ENCODE measurements around the gene PHTF2.

Gene PHTF2

DNA sequence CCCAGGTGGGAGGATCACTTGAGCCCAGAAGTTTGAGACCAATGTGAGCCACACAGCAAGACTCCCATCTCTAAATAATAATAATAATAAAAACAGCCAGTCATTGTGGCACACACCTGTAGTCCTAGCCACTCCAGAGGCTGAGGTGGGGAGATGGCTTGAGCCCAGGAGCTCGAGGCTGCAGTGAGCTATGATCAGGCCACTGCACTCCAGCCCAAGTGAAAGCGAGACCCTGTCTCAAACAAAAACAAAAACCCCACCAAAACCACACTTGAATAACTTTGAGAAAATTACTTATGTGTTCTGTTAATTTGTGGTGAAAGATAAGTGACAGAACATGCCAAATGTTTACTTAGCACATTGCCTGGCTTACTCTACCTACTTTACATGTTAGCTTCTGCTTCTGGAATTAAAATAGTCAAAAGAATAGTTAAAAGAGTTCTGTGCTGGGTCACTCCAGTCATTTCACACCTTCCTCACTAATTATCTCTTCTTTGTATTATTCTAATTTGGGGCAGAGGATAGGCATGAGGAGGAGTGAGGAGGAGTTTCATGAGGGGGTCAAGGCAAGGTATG, 10.2 kb upstream of the PHTF2 start:
- ChIA-PET CTCF (no interaction called here), POLR2A (no interaction called here)
- H3K27ac ChIP-seq (ENCODE audit: extremely low read depth, low read depth, low read length) = no peak overlapping the region
- peaks cover 2 to 3% of the 10 kb centered on the region in 2 experiments; a peak in 2 of 3 replicates for H3K36me3 ChIP-seq (ENCODE audit: control insufficient read depth in 2 of 2, insufficient read depth in 1 of 2, low read length in 2 of 2)
- TF ChIP-seq ZNF133 (tag by site-specific recombination; IDR thresholded peaks at IDR 0.05) (no peak), OVOL3 (tag by site-specific recombination; IDR thresholded peaks at IDR 0.05) (no peak)
- TF ChIP-seq, protein P1, sequence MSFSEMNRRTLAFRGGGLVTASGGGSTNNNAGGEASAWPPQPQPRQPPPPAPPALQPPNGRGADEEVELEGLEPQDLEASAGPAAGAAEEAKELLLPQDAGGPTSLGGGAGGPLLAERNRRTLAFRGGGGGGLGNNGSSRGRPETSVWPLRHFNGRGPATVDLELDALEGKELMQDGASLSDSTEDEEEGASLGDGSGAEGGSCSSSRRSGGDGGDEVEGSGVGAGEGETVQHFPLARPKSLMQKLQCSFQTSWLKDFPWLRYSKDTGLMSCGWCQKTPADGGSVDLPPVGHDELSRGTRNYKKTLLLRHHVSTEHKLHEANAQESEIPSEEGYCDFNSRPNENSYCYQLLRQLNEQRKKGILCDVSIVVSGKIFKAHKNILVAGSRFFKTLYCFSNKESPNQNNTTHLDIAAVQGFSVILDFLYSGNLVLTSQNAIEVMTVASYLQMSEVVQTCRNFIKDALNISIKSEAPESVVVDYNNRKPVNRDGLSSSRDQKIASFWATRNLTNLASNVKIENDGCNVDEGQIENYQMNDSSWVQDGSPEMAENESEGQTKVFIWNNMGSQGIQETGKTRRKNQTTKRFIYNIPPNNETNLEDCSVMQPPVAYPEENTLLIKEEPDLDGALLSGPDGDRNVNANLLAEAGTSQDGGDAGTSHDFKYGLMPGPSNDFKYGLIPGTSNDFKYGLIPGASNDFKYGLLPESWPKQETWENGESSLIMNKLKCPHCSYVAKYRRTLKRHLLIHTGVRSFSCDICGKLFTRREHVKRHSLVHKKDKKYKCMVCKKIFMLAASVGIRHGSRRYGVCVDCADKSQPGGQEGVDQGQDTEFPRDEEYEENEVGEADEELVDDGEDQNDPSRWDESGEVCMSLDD (tag by site-specific recombination; IDR thresholded peaks at IDR 0.05) = no peak
- TF ChIP-seq, protein P2, sequence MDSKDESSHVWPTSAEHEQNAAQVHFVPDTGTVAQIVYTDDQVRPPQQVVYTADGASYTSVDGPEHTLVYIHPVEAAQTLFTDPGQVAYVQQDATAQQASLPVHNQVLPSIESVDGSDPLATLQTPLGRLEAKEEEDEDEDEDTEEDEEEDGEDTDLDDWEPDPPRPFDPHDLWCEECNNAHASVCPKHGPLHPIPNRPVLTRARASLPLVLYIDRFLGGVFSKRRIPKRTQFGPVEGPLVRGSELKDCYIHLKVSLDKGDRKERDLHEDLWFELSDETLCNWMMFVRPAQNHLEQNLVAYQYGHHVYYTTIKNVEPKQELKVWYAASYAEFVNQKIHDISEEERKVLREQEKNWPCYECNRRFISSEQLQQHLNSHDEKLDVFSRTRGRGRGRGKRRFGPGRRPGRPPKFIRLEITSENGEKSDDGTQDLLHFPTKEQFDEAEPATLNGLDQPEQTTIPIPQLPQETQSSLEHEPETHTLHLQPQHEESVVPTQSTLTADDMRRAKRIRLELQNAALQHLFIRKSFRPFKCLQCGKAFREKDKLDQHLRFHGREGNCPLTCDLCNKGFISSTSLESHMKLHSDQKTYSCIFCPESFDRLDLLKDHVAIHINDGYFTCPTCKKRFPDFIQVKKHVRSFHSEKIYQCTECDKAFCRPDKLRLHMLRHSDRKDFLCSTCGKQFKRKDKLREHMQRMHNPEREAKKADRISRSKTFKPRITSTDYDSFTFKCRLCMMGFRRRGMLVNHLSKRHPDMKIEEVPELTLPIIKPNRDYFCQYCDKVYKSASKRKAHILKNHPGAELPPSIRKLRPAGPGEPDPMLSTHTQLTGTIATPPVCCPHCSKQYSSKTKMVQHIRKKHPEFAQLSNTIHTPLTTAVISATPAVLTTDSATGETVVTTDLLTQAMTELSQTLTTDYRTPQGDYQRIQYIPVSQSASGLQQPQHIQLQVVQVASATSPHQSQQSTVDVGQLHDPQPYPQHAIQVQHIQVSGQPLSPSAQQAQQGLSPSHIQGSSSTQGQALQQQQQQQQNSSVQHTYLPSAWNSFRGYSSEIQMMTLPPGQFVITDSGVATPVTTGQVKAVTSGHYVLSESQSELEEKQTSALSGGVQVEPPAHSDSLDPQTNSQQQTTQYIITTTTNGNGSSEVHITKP (tag by site-specific recombination; IDR thresholded peaks at IDR 0.05) = no peak
- no peaks in the 10 kb centered on the region for H3K9me3 ChIP-seq (ENCODE audit: control insufficient read depth, insufficient read depth, low read depth, low read length)
- peaks cover 12% of the 10 kb centered on the region for H3K4me1 ChIP-seq (ENCODE audit: control insufficient read depth, insufficient read depth, low read length)
- H3K4me3 ChIP-seq (ENCODE audit: low read depth, low read length) = no peak overlapping the region

DNA sequence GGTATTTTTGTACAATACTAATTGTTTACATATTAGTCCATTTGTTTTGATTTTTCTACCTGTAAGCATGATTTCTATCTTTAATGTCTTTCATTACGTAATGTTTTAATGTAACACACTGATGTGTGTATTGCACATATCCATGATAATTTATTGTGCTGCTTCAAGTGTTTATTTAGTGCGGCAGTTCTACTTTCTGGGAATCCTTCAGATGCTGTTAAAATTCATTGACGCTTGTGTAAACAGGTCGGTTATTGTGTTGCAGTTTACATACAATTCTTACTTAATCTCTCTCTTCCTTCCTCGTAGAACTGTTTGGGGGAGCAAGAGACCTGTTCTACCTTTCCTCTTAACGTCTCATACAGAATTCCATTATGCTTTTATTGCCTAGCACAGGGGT, 7.2 kb upstream of the PHTF2 start:
- ChIA-PET POLR2A (no interaction called here), CTCF (interaction anchor here (1.4 kb wide), 1 partner anchor 31 kb away, joined by 6 read pairs; no protein-coding TSS in a partner anchor)
- Histone ChIP-seq H3K27ac (ENCODE audit: extremely low read depth, low read depth, low read length) (0 out of 2 replicates have a peak overlapping the region, but pooled peaks have one; percentile 21), H3K4me3 (ENCODE audit: low read depth, low read length) (no peak overlapping the region), H3K4me1 (ENCODE audit: control insufficient read depth, insufficient read depth, low read length) (peaks cover 12% of the 10 kb centered on the region), H3K36me3 (ENCODE audit: control insufficient read depth in 2 of 2, insufficient read depth in 1 of 2, low read length in 2 of 2) (peaks cover 4% of the 10 kb centered on the region in 2 experiments; a peak in 2 of 3 replicates), H3K9me3 (ENCODE audit: control insufficient read depth, insufficient read depth, low read depth, low read length) (no peaks in the 10 kb centered on the region)
- TF ChIP-seq ZNF404 (tag by site-specific recombination; IDR thresholded peaks at IDR 0.05) (no peak), ZNF664 (tag by site-specific recombination; IDR thresholded peaks at IDR 0.05) (no peak), ZNF311 (tag by site-specific recombination; IDR thresholded peaks at IDR 0.05; ENCODE audit: borderline replicate concordance) (no peak), SP7 (tag by site-specific recombination; IDR thresholded peaks at IDR 0.05) (peak; percentile 35; the same call in 1 of the 2 replicates), ZBTB17 (tag by site-specific recombination; IDR thresholded peaks at IDR 0.05) (peak; percentile 65; the same call in 1 of the 2 replicates), ZNF24 (tag by site-specific recombination; IDR thresholded peaks at IDR 0.05) (peak; percentile 79; the same call in 1 of the 2 replicates), ZBTB21 (tag by site-specific recombination; IDR thresholded peaks at IDR 0.05) (no peak)
- TF ChIP-seq, protein P3, sequence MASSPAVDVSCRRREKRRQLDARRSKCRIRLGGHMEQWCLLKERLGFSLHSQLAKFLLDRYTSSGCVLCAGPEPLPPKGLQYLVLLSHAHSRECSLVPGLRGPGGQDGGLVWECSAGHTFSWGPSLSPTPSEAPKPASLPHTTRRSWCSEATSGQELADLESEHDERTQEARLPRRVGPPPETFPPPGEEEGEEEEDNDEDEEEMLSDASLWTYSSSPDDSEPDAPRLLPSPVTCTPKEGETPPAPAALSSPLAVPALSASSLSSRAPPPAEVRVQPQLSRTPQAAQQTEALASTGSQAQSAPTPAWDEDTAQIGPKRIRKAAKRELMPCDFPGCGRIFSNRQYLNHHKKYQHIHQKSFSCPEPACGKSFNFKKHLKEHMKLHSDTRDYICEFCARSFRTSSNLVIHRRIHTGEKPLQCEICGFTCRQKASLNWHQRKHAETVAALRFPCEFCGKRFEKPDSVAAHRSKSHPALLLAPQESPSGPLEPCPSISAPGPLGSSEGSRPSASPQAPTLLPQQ (tag by site-specific recombination; IDR thresholded peaks at IDR 0.05) = 0 out of 2 replicates have a peak, but pooled peaks have one; percentile 40
- TF ChIP-seq, protein P4, sequence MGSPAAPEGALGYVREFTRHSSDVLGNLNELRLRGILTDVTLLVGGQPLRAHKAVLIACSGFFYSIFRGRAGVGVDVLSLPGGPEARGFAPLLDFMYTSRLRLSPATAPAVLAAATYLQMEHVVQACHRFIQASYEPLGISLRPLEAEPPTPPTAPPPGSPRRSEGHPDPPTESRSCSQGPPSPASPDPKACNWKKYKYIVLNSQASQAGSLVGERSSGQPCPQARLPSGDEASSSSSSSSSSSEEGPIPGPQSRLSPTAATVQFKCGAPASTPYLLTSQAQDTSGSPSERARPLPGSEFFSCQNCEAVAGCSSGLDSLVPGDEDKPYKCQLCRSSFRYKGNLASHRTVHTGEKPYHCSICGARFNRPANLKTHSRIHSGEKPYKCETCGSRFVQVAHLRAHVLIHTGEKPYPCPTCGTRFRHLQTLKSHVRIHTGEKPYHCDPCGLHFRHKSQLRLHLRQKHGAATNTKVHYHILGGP (tag by site-specific recombination; IDR thresholded peaks at IDR 0.05) = peak; percentile 99
- TF ChIP-seq, protein P5, sequence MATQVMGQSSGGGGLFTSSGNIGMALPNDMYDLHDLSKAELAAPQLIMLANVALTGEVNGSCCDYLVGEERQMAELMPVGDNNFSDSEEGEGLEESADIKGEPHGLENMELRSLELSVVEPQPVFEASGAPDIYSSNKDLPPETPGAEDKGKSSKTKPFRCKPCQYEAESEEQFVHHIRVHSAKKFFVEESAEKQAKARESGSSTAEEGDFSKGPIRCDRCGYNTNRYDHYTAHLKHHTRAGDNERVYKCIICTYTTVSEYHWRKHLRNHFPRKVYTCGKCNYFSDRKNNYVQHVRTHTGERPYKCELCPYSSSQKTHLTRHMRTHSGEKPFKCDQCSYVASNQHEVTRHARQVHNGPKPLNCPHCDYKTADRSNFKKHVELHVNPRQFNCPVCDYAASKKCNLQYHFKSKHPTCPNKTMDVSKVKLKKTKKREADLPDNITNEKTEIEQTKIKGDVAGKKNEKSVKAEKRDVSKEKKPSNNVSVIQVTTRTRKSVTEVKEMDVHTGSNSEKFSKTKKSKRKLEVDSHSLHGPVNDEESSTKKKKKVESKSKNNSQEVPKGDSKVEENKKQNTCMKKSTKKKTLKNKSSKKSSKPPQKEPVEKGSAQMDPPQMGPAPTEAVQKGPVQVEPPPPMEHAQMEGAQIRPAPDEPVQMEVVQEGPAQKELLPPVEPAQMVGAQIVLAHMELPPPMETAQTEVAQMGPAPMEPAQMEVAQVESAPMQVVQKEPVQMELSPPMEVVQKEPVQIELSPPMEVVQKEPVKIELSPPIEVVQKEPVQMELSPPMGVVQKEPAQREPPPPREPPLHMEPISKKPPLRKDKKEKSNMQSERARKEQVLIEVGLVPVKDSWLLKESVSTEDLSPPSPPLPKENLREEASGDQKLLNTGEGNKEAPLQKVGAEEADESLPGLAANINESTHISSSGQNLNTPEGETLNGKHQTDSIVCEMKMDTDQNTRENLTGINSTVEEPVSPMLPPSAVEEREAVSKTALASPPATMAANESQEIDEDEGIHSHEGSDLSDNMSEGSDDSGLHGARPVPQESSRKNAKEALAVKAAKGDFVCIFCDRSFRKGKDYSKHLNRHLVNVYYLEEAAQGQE (tag by site-specific recombination; IDR thresholded peaks at IDR 0.05) = no peak
- TF ChIP-seq, protein P6, sequence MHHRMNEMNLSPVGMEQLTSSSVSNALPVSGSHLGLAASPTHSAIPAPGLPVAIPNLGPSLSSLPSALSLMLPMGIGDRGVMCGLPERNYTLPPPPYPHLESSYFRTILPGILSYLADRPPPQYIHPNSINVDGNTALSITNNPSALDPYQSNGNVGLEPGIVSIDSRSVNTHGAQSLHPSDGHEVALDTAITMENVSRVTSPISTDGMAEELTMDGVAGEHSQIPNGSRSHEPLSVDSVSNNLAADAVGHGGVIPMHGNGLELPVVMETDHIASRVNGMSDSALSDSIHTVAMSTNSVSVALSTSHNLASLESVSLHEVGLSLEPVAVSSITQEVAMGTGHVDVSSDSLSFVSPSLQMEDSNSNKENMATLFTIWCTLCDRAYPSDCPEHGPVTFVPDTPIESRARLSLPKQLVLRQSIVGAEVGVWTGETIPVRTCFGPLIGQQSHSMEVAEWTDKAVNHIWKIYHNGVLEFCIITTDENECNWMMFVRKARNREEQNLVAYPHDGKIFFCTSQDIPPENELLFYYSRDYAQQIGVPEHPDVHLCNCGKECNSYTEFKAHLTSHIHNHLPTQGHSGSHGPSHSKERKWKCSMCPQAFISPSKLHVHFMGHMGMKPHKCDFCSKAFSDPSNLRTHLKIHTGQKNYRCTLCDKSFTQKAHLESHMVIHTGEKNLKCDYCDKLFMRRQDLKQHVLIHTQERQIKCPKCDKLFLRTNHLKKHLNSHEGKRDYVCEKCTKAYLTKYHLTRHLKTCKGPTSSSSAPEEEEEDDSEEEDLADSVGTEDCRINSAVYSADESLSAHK (tag by site-specific recombination; IDR thresholded peaks at IDR 0.05) = peak; percentile 72; the same call in 1 of the 2 replicates
- TF ChIP-seq, protein P7, sequence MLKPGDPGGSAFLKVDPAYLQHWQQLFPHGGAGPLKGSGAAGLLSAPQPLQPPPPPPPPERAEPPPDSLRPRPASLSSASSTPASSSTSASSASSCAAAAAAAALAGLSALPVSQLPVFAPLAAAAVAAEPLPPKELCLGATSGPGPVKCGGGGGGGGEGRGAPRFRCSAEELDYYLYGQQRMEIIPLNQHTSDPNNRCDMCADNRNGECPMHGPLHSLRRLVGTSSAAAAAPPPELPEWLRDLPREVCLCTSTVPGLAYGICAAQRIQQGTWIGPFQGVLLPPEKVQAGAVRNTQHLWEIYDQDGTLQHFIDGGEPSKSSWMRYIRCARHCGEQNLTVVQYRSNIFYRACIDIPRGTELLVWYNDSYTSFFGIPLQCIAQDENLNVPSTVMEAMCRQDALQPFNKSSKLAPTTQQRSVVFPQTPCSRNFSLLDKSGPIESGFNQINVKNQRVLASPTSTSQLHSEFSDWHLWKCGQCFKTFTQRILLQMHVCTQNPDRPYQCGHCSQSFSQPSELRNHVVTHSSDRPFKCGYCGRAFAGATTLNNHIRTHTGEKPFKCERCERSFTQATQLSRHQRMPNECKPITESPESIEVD (tag by site-specific recombination; IDR thresholded peaks at IDR 0.05) = peak; percentile 96
